GM23338 (cell line): ENCODE data around the gene KIF24. TPM values are rescaled to one million over a fixed set of nuclear protein-coding genes. Genes with fewer than 3 reads are reported as not detected.

Experiments used
- ATAC-seq: fragments of 200-7000 bp; cut with Tn5 transposase; 3 replicates; pipeline ENCODE4 v1.9.1; 2020
- DNase-seq: peaks from one replicate; pipeline ENCODE4 v3.0.0-alpha.2; 2015; ENCODE audit warnings: low spot score
- H2AFZ ChIP-seq: fragments of 200-600 bp; sonication (generic); 2 replicates; pipeline ENCODE4 v1.8.0; 2016; ENCODE audit warnings: antibody characterized with exemption, mild to moderate bottlenecking, moderate library complexity
- H3F3A ChIP-seq: fragments of 200-600 bp; sonication (generic); replicated peaks from 2 replicates; pipeline ENCODE4 v1.8.0; 2017; ENCODE audit warnings: antibody characterized with exemption, mixed run types, low read depth
- H3K27ac ChIP-seq: fragments of 200-600 bp; sonication (generic); 2 replicates; pipeline ENCODE4 v1.6.1; 2016; ENCODE audit warnings: low read depth
- H3K27me3 ChIP-seq: fragments of 200-600 bp; sonication (generic); 2 replicates; pipeline ENCODE4 v1.8.0; 2016; ENCODE audit warnings: mild to moderate bottlenecking, mixed run types, moderate library complexity; ENCODE audit not compliant: insufficient read depth
- H3K36me3 ChIP-seq: fragments of 200-600 bp; sonication (generic); 2 replicates; pipeline ENCODE4 v1.8.0; 2016; ENCODE audit warnings: mild to moderate bottlenecking; ENCODE audit not compliant: insufficient read depth
- H3K4me1 ChIP-seq: fragments of 200-600 bp; sonication (generic); 2 replicates; pipeline ENCODE4 v1.8.0; 2016; ENCODE audit warnings: mild to moderate bottlenecking, moderate library complexity; ENCODE audit not compliant: insufficient read depth
- H3K4me2 ChIP-seq: fragments of 200-600 bp; sonication (generic); 2 replicates; pipeline ENCODE4 v1.7.1; 2017; ENCODE audit warnings: mixed run types
- H3K4me3 ChIP-seq: fragments of 200-600 bp; sonication (generic); 2 replicates; pipeline ENCODE4 v1.6.1; 2016; ENCODE audit warnings: mixed run types
- H3K79me2 ChIP-seq: fragments of 200-600 bp; sonication (generic); replicated peaks from 2 replicates; pipeline ENCODE4 v1.8.0; 2017; ENCODE audit warnings: mild to moderate bottlenecking; ENCODE audit not compliant: insufficient read depth
- H3K9me2 ChIP-seq: fragments of 200-600 bp; sonication (generic); 2 replicates; pipeline ENCODE4 v1.8.0; 2017; ENCODE audit not compliant: insufficient read depth
- H4K20me1 ChIP-seq: fragments of 200-600 bp; sonication (generic); replicated peaks from 2 replicates; pipeline ENCODE4 v1.8.0; 2017; ENCODE audit warnings: mild to moderate bottlenecking; ENCODE audit not compliant: insufficient read depth
- H3K27ac Mint-ChIP-seq: 2 replicates; pipeline ENCODE4 v1.8.0; 2020; ENCODE audit warnings: inconsistent platforms, mild to moderate bottlenecking, moderate library complexity, mixed read lengths
- H3K27me3 Mint-ChIP-seq: 3 replicates; pipeline ENCODE4 v1.8.0; 2022; ENCODE audit warnings: low read depth, mild to moderate bottlenecking, moderate library complexity, mixed read lengths, inconsistent platforms; ENCODE audit not compliant: insufficient read depth, poor library complexity
- H3K36me3 Mint-ChIP-seq: 3 replicates; pipeline ENCODE4 v1.8.0; 2021; ENCODE audit warnings: low read depth, mild to moderate bottlenecking, inconsistent platforms, moderate library complexity, mixed read lengths
- H3K4me1 Mint-ChIP-seq: 3 replicates; pipeline ENCODE4 v1.8.0; 2020; ENCODE audit warnings: mild to moderate bottlenecking, inconsistent platforms, mixed read lengths
- H3K4me3 Mint-ChIP-seq: 3 replicates; pipeline ENCODE4 v1.8.0; 2021; ENCODE audit warnings: moderate library complexity, mild to moderate bottlenecking, inconsistent platforms, mixed read lengths
- H3K9me3 Mint-ChIP-seq: 3 replicates; pipeline ENCODE4 v1.8.0; 2020; ENCODE audit warnings: moderate library complexity, mild to moderate bottlenecking, inconsistent platforms, mixed read lengths
- CREB1 ChIP-seq: fragments of 250-450 bp; sonication (Bioruptor Pico); IDR thresholded peaks from 2 replicates; pipeline ENCODE4 v1.5.0; 2020; ENCODE audit warnings: low read depth, mild to moderate bottlenecking, moderate library complexity
- EZH2 ChIP-seq: fragments of 200-600 bp; sonication (generic); IDR thresholded peaks from one replicate; pipeline ENCODE4 v1.8.0; 2017; ENCODE audit warnings: antibody characterized with exemption, mild to moderate bottlenecking, low read depth; ENCODE audit not compliant: unreplicated experiment
- EZH2phosphoT487 ChIP-seq: fragments of 200-600 bp; sonication (generic); IDR thresholded peaks from one replicate; pipeline ENCODE4 v1.8.1; 2018; ENCODE audit warnings: antibody characterized with exemption; ENCODE audit not compliant: unreplicated experiment
- JUNB ChIP-seq: IDR thresholded peaks from one replicate; pipeline ENCODE4 v1.6.1; 2016; ENCODE audit warnings: antibody characterized with exemption; ENCODE audit not compliant: unreplicated experiment
- NANOG ChIP-seq: IDR thresholded peaks from 2 replicates; pipeline ENCODE4 v1.6.1; 2016; ENCODE audit warnings: antibody characterized with exemption, borderline replicate concordance
- POLR2AphosphoS5 ChIP-seq: IDR thresholded peaks from 2 replicates; pipeline ENCODE4 v1.6.1; 2016; ENCODE audit warnings: antibody characterized with exemption, low read depth
- STAT1 ChIP-seq: IDR thresholded peaks from one replicate; pipeline ENCODE4 v1.6.1; 2016; ENCODE audit warnings: antibody characterized with exemption; ENCODE audit not compliant: unreplicated experiment
- ZNF114 ChIP-seq: fragments of 250-450 bp; sonication (Bioruptor Pico); IDR thresholded peaks from 2 replicates; pipeline ENCODE4 v1.5.0; 2020; ENCODE audit warnings: mild to moderate bottlenecking, moderate library complexity
- polyA plus RNA-seq: library from polyadenylated mRNA; unstranded; fragments of >200 nt; fragmentation: Nextera tagmentation; extraction: Ambion mirVana; gene quantifications from 2 replicates; pipeline ENCODE4 v1.2.1, GENCODE V29; 2016
- total RNA-seq: library from RNA; depleted of rRNA; stranded (reverse); fragments of >200 nt; shearing (Covaris generic); gene quantifications from 2 replicates; pipeline ENCODE4 v1.2.3, GENCODE V29; 2014
- TF ChIP-seq, protein P1 (sequence below): IDR thresholded peaks from one replicate; pipeline ENCODE4 v1.6.1; 2018; ENCODE audit warnings: antibody characterized with exemption; ENCODE audit not compliant: unreplicated experiment
- TF ChIP-seq, protein P2 (sequence below), 2 experiments: fragments of 200-600 bp in 1 of 2; sonication (generic) in 1 of 2; conservative IDR thresholded peaks; 2 replicates each; pipeline versions ENCODE4 v1.5.1 to v1.6.1; 2016 to 2017; ENCODE audit warnings: antibody characterized with exemption in 2 of 2, low read depth in 2 of 2, mild to moderate bottlenecking in 2 of 2, moderate library complexity in 1 of 2
- TF ChIP-seq, protein P3 (sequence below): fragments of 250-450 bp; sonication (Bioruptor Pico); IDR thresholded peaks from 2 replicates; pipeline ENCODE4 v1.5.0; 2020; ENCODE audit warnings: mild to moderate bottlenecking, moderate library complexity

KIF24 gene
- total and polyA plus RNA-seq, 2 experiments from 2014 or later: 1.3 to 4.4 TPM

DNA sequence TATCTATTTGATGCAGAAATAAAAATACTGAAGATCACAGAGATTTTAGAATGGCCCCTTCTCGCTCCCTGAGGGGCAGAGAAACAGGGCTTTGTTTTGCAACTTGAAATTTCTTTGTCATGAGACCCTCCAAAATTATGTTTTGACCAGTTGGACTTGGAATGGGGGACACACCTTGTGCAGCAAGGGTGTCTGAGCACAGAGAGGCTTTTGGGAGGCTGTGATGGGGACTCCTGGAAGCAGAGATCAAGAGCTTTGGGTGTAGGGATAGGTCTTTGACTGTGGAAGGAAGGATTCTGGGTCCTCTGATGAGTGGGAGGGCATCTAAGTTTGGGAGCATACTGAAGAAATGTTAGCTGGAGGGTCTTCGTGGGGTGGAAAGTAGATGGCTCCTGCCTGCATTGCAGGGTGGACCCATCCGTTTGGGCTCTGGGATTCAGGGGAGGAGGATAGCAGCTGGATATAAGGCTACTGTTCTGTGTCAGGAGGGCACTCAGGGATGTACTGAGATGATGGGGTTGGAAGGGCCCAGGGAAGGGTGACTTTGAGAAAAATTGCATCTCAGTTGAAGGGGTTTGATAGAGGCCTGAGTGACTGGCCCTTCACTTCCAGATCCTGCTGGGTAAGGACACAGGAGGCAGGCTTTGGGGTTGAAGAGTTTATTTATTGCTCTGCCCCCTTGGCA is 49.5 kb upstream of the KIF24 start (continued):
- TF ChIP-seq, protein P1, sequence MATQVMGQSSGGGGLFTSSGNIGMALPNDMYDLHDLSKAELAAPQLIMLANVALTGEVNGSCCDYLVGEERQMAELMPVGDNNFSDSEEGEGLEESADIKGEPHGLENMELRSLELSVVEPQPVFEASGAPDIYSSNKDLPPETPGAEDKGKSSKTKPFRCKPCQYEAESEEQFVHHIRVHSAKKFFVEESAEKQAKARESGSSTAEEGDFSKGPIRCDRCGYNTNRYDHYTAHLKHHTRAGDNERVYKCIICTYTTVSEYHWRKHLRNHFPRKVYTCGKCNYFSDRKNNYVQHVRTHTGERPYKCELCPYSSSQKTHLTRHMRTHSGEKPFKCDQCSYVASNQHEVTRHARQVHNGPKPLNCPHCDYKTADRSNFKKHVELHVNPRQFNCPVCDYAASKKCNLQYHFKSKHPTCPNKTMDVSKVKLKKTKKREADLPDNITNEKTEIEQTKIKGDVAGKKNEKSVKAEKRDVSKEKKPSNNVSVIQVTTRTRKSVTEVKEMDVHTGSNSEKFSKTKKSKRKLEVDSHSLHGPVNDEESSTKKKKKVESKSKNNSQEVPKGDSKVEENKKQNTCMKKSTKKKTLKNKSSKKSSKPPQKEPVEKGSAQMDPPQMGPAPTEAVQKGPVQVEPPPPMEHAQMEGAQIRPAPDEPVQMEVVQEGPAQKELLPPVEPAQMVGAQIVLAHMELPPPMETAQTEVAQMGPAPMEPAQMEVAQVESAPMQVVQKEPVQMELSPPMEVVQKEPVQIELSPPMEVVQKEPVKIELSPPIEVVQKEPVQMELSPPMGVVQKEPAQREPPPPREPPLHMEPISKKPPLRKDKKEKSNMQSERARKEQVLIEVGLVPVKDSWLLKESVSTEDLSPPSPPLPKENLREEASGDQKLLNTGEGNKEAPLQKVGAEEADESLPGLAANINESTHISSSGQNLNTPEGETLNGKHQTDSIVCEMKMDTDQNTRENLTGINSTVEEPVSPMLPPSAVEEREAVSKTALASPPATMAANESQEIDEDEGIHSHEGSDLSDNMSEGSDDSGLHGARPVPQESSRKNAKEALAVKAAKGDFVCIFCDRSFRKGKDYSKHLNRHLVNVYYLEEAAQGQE: no peak
- TF ChIP-seq, protein P2, sequence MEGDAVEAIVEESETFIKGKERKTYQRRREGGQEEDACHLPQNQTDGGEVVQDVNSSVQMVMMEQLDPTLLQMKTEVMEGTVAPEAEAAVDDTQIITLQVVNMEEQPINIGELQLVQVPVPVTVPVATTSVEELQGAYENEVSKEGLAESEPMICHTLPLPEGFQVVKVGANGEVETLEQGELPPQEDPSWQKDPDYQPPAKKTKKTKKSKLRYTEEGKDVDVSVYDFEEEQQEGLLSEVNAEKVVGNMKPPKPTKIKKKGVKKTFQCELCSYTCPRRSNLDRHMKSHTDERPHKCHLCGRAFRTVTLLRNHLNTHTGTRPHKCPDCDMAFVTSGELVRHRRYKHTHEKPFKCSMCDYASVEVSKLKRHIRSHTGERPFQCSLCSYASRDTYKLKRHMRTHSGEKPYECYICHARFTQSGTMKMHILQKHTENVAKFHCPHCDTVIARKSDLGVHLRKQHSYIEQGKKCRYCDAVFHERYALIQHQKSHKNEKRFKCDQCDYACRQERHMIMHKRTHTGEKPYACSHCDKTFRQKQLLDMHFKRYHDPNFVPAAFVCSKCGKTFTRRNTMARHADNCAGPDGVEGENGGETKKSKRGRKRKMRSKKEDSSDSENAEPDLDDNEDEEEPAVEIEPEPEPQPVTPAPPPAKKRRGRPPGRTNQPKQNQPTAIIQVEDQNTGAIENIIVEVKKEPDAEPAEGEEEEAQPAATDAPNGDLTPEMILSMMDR (conservative IDR thresholded peaks at IDR 0.05; ENCODE audit: low read depth in 2 of 2): no peak
- no peak for TF ChIP-seq STAT1
- no peak for TF ChIP-seq NANOG
- no peak for TF ChIP-seq CREB1 (CRISPR knock-in tag)
- no peak for TF ChIP-seq EZH2
- TF ChIP-seq ZNF114: no peak
- TF ChIP-seq EZH2phosphoT487: no peak
- TF ChIP-seq JUNB: no peak

DNA sequence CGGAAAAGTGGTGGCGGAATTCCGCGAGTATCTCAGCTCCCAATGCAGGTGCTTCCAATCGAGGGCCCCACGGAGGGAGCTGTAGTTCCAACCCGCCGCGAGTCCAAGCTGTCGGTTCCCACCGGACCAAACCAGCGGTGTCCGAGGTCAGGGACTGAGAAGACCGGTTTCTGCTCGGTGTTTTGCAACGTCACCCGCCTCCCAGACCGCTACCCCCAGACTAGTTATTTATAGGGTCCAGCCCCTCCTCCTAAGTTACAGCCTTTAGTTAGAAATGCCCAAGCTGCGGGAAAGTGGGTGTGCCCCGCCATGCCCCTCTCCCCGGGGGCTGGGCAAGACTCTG is 48.3 kb upstream of the KIF24 start:
- Mint-ChIP-seq H3K4me3 (peak overlapping the region; percentile 83), H3K27ac (no peak overlapping the region), H3K4me1 (peaks cover 31% of the 10 kb centered on the region), H3K9me3 (no peaks in the 10 kb centered on the region; the same call in 2 of the 3 replicates), H3K27me3 (peaks cover 40% of the 10 kb centered on the region), H3K36me3 (no peaks in the 10 kb centered on the region; the same call in 2 of the 3 replicates)
- H3K4me3 ChIP-seq: peak overlapping the region; percentile 81
- no peaks in the 10 kb centered on the region for H4K20me1 ChIP-seq
- H3K4me1 ChIP-seq: peaks cover 29% of the 10 kb centered on the region
- ATAC-seq (no peak), DNase-seq (no peak)
- H3F3A ChIP-seq: no peaks in the 10 kb centered on the region; the same call in 1 of the 2 replicates
- H3K27me3 ChIP-seq: peaks cover 43% of the 10 kb centered on the region
- H2AFZ ChIP-seq: peak overlapping the region; percentile 93
- H3K79me2 ChIP-seq: no peaks in the 10 kb centered on the region
- H3K36me3 ChIP-seq: no peaks in the 10 kb centered on the region
- H3K4me2 ChIP-seq: peak overlapping the region; percentile 80
- H3K9me2 ChIP-seq: no peaks in the 10 kb centered on the region
- no peak overlapping the region for H3K27ac ChIP-seq
- TF ChIP-seq EZH2phosphoT487 (no peak), EZH2 (no peak), STAT1 (no peak), ZNF114 (no peak), POLR2AphosphoS5 (no peak), NANOG (no peak), JUNB (no peak)
- TF ChIP-seq, protein P3, sequence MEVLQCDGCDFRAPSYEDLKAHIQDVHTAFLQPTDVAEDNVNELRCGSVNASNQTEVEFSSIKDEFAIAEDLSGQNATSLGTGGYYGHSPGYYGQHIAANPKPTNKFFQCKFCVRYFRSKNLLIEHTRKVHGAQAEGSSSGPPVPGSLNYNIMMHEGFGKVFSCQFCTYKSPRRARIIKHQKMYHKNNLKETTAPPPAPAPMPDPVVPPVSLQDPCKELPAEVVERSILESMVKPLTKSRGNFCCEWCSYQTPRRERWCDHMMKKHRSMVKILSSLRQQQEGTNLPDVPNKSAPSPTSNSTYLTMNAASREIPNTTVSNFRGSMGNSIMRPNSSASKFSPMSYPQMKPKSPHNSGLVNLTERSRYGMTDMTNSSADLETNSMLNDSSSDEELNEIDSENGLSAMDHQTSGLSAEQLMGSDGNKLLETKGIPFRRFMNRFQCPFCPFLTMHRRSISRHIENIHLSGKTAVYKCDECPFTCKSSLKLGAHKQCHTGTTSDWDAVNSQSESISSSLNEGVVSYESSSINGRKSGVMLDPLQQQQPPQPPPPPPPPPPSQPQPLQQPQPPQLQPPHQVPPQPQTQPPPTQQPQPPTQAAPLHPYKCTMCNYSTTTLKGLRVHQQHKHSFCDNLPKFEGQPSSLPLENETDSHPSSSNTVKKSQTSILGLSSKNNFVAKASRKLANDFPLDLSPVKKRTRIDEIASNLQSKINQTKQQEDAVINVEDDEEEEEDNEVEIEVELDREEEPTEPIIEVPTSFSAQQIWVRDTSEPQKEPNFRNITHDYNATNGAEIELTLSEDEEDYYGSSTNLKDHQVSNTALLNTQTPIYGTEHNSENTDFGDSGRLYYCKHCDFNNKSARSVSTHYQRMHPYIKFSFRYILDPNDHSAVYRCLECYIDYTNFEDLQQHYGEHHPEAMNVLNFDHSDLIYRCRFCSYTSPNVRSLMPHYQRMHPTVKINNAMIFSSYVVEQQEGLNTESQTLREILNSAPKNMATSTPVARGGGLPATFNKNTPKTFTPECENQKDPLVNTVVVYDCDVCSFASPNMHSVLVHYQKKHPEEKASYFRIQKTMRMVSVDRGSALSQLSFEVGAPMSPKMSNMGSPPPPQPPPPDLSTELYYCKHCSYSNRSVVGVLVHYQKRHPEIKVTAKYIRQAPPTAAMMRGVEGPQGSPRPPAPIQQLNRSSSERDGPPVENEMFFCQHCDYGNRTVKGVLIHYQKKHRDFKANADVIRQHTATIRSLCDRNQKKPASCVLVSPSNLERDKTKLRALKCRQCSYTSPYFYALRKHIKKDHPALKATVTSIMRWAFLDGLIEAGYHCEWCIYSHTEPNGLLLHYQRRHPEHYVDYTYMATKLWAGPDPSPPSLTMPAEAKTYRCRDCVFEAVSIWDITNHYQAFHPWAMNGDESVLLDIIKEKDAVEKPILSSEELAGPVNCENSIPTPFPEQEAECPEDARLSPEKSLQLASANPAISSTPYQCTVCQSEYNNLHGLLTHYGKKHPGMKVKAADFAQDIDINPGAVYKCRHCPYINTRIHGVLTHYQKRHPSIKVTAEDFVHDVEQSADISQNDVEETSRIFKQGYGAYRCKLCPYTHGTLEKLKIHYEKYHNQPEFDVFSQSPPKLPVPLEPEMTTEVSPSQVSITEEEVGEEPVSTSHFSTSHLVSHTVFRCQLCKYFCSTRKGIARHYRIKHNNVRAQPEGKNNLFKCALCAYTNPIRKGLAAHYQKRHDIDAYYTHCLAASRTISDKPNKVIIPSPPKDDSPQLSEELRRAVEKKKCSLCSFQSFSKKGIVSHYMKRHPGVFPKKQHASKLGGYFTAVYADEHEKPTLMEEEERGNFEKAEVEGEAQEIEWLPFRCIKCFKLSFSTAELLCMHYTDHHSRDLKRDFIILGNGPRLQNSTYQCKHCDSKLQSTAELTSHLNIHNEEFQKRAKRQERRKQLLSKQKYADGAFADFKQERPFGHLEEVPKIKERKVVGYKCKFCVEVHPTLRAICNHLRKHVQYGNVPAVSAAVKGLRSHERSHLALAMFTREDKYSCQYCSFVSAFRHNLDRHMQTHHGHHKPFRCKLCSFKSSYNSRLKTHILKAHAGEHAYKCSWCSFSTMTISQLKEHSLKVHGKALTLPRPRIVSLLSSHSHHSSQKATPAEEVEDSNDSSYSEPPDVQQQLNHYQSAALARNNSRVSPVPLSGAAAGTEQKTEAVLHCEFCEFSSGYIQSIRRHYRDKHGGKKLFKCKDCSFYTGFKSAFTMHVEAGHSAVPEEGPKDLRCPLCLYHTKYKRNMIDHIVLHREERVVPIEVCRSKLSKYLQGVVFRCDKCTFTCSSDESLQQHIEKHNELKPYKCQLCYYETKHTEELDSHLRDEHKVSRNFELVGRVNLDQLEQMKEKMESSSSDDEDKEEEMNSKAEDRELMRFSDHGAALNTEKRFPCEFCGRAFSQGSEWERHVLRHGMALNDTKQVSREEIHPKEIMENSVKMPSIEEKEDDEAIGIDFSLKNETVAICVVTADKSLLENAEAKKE (CRISPR knock-in tag): no peak
